CD4-positive, alpha-beta T cell (primary cell): ENCODE data around the gene PELI2. TPM values are rescaled to one million over a fixed set of nuclear protein-coding genes. Genes with fewer than 3 reads are reported as not detected.

Experiments
- ATAC-seq: fragments of 200-7000 bp; cut with Tn5 transposase; one replicate; pipeline ENCODE4 v1.10.0; 2022; ENCODE audit warnings: mild to moderate bottlenecking; ENCODE audit not compliant: poor library complexity
- CTCF ChIA-PET: fragments of 350-600 bp; sonication (Branson Sonifier 250); formaldehyde crosslinking; loops from one replicate; lab custom pipeline; 2021; ENCODE audit warnings: antibody characterized with exemption, inconsistent platforms; lab: Charles Lee
- POLR2A ChIA-PET: fragments of 350-600 bp; sonication (Branson Sonifier 250); formaldehyde crosslinking; loops from one replicate; lab custom pipeline; 2021; ENCODE audit warnings: antibody characterized with exemption, inconsistent platforms; lab: Charles Lee
- DNase-seq, 14 experiments: peaks; one replicate each; pipeline ENCODE4 v3.0.0-alpha.2; 2013 to 2020; ENCODE audit warnings: mixed read lengths in 2 of 14
- H3K27ac ChIP-seq, 2 donors: one replicate each; pipeline versions ENCODE4 v1.5.1 to v1.7.0; 2013; ENCODE audit warnings: low read length in 2 of 2, low read depth in 1 of 2, mild to moderate bottlenecking in 1 of 2
- H3K27me3 ChIP-seq, 2 experiments: 1 replicate in 1 of 2; 2 replicates in 1 of 2; pipeline versions ENCODE4 v1.6.1 to v1.7.0; 2013; ENCODE audit warnings: low read length in 2 of 2, control low read depth in 1 of 2, mild to moderate bottlenecking in 1 of 2, moderate library complexity in 1 of 2; ENCODE audit not compliant: insufficient read depth in 2 of 2, control insufficient read depth in 1 of 2
- H3K36me3 ChIP-seq: one replicate; pipeline ENCODE4 v1.6.1; 2013; ENCODE audit warnings: low read length, control low read depth; ENCODE audit not compliant: insufficient read depth
- H3K4me1 ChIP-seq: one replicate; pipeline ENCODE4 v1.6.1; 2013; ENCODE audit warnings: low read length, control low read depth; ENCODE audit not compliant: insufficient read depth
- H3K4me3 ChIP-seq: one replicate; pipeline ENCODE4 v1.5.1; 2013; ENCODE audit warnings: mild to moderate bottlenecking, low read length, moderate library complexity
- H3K9me3 ChIP-seq, 2 experiments: 1 replicate in 1 of 2; 2 replicates in 1 of 2; pipeline versions ENCODE4 v1.6.1 to v1.7.0; 2013; ENCODE audit warnings: low read length in 2 of 2, mild to moderate bottlenecking in 2 of 2, control low read depth in 1 of 2, moderate library complexity in 1 of 2; ENCODE audit not compliant: control insufficient read depth in 1 of 2, insufficient read depth in 1 of 2
- H3K27ac Mint-ChIP-seq: one replicate; pipeline ENCODE4 v1.8.0; 2020; ENCODE audit warnings: mixed read lengths
- H3K27me3 Mint-ChIP-seq: one replicate; pipeline ENCODE4 v1.8.0; 2021; ENCODE audit warnings: mixed read lengths
- H3K36me3 Mint-ChIP-seq: one replicate; pipeline ENCODE4 v1.8.0; 2021; ENCODE audit warnings: low read depth, mixed read lengths
- H3K4me1 Mint-ChIP-seq: one replicate; pipeline ENCODE4 v1.8.0; 2021; ENCODE audit warnings: low read depth, mixed read lengths
- H3K4me3 Mint-ChIP-seq: one replicate; pipeline ENCODE4 v1.8.0; 2020; ENCODE audit warnings: mild to moderate bottlenecking, mixed read lengths
- H3K9me3 Mint-ChIP-seq: one replicate; pipeline ENCODE4 v1.8.0; 2020; ENCODE audit warnings: mixed read lengths
- CTCF ChIP-seq: fragments of 200-600 bp; IDR thresholded peaks from one replicate; pipeline ENCODE4 v1.8.0; 2022; ENCODE audit warnings: antibody characterized with exemption, mild to moderate bottlenecking
- intact Hi-C, 2 experiments: fragments of 100-400 bp; cut with DNase I in 1 of 2; cut with micrococcal nuclease in 1 of 2; formaldehyde crosslinking; loops; one replicate each; pipeline versions ENCODE4 v1.15.1 to v1.9.0; 2023 to 2025; cut with DNase I, micrococcal nuclease
- total RNA-seq, 174 experiments: library from RNA in 2 of 174; stranded (reverse) in 2 of 174; gene quantifications; one replicate each; pipeline ENCODE4 v1.2.3 and lab custom pipeline; 2021 to 2026

Gene PELI2
- total RNA-seq, 2 experiments from 2014 or later: 12.2 to 15.9 TPM

GRCh38 chr14:56108057-56108456, 10.2 kb upstream of the PELI2 start:
- Histone ChIP-seq H3K36me3 (no peaks in the 10 kb centered on the region), H3K4me1 (no peaks in the 10 kb centered on the region), H3K27ac (no peak overlapping the region), H3K4me3 (no peak overlapping the region), H3K9me3 (no peaks in the 10 kb centered on the region), H3K27me3 (no peaks in the 10 kb centered on the region)
- intact Hi-C loops: no loop called here
- POLR2A ChIA-PET: interaction anchor here (2.1 kb wide), 1 partner anchor 10 kb away, joined by 8 read pairs; the partner anchor contains the start of gene PELI2
- Mint-ChIP-seq H3K9me3 (no peaks in the 10 kb centered on the region), H3K4me3 (no peak overlapping the region), H3K27ac (no peak overlapping the region), H3K27me3 (no peaks in the 10 kb centered on the region), H3K36me3 (no peaks in the 10 kb centered on the region), H3K4me1 (peaks cover 8% of the 10 kb centered on the region)
- CTCF ChIA-PET: interaction anchor here (1.3 to 1.5 kb wide), 2 partner anchors 9 to 10 kb away, joined by 5 read pairs; partner anchors contain the start of gene PELI2
- TF ChIP-seq CTCF: no peak
- ATAC-seq: no peak
- DNase-seq: no peak

GRCh38 chr14:56112781-56113180, 5.4 kb upstream of the PELI2 start:
- no peaks in the 10 kb centered on the region for H3K27me3 ChIP-seq
- H3K36me3 Mint-ChIP-seq: peaks cover 3% of the 10 kb centered on the region
- no peak for ATAC-seq
- no peaks in the 10 kb centered on the region for H3K27me3 Mint-ChIP-seq
- DNase-seq: no peak
- no peak overlapping the region for H3K4me3 Mint-ChIP-seq
- TF ChIP-seq CTCF: no peak
- intact Hi-C loops: loop anchor here in 1 of 2 experiments (5.0 to 10.0 kb wide), 5 partner anchors 298 to 1280 kb away; partner anchors contain the start of genes ATG14, NAA30 and TMEM260
- POLR2A ChIA-PET: no interaction called here
- H3K27ac ChIP-seq: no peak overlapping the region
- H3K4me3 ChIP-seq: no peak overlapping the region
- no peaks in the 10 kb centered on the region for H3K9me3 Mint-ChIP-seq
- no peaks in the 10 kb centered on the region for H3K9me3 ChIP-seq
- peaks cover 12% of the 10 kb centered on the region for H3K4me1 ChIP-seq
- H3K4me1 Mint-ChIP-seq: peaks cover 29% of the 10 kb centered on the region
- no peak overlapping the region for H3K27ac Mint-ChIP-seq
- no peaks in the 10 kb centered on the region for H3K36me3 ChIP-seq
- CTCF ChIA-PET: no interaction called here

GRCh38 chr14:56115334-56115870, 2.8 kb upstream of the PELI2 start:
- Histone ChIP-seq H3K27ac (no peak overlapping the region), H3K27me3 (peaks cover 0 to 2% of the 10 kb centered on the region in 2 experiments), H3K4me3 (no peak overlapping the region), H3K4me1 (peaks cover 24% of the 10 kb centered on the region), H3K9me3 (no peaks in the 10 kb centered on the region), H3K36me3 (no peaks in the 10 kb centered on the region)
- ATAC-seq (no peak), DNase-seq (no peak)
- peaks cover 42% of the 10 kb centered on the region for H3K4me1 Mint-ChIP-seq
- H3K27me3 Mint-ChIP-seq: peaks cover 1% of the 10 kb centered on the region
- H3K36me3 Mint-ChIP-seq: peaks cover 10% of the 10 kb centered on the region
- CTCF ChIA-PET: no interaction called here
- intact Hi-C loops: loop anchor here (5.0 to 10.0 kb wide), 6 partner anchors 58 to 851 kb away; partner anchors contain the start of genes ATG14 (in 1 of the 2), KTN1 (in 1 of the 2) and TMEM260 (in 1 of the 2)
- TF ChIP-seq CTCF: no peak
- H3K27ac Mint-ChIP-seq: peak overlapping the region; percentile 82
- no peaks in the 10 kb centered on the region for H3K9me3 Mint-ChIP-seq
- peak overlapping the region; percentile 9 for H3K4me3 Mint-ChIP-seq
- POLR2A ChIA-PET: no interaction called here
